NCI-H128 (cell line): Measurements from ENCODE around the gene STAP2.

ENCODE experiments used
- DNase-seq: peaks from one replicate; lab custom pipeline; 2025; ENCODE audit not compliant: unreplicated experiment; lab: John Stamatoyannopoulos, UW

STAP2 gene, protein sequence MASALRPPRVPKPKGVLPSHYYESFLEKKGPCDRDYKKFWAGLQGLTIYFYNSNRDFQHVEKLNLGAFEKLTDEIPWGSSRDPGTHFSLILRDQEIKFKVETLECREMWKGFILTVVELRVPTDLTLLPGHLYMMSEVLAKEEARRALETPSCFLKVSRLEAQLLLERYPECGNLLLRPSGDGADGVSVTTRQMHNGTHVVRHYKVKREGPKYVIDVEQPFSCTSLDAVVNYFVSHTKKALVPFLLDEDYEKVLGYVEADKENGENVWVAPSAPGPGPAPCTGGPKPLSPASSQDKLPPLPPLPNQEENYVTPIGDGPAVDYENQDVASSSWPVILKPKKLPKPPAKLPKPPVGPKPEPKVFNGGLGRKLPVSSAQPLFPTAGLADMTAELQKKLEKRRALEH

DNA sequence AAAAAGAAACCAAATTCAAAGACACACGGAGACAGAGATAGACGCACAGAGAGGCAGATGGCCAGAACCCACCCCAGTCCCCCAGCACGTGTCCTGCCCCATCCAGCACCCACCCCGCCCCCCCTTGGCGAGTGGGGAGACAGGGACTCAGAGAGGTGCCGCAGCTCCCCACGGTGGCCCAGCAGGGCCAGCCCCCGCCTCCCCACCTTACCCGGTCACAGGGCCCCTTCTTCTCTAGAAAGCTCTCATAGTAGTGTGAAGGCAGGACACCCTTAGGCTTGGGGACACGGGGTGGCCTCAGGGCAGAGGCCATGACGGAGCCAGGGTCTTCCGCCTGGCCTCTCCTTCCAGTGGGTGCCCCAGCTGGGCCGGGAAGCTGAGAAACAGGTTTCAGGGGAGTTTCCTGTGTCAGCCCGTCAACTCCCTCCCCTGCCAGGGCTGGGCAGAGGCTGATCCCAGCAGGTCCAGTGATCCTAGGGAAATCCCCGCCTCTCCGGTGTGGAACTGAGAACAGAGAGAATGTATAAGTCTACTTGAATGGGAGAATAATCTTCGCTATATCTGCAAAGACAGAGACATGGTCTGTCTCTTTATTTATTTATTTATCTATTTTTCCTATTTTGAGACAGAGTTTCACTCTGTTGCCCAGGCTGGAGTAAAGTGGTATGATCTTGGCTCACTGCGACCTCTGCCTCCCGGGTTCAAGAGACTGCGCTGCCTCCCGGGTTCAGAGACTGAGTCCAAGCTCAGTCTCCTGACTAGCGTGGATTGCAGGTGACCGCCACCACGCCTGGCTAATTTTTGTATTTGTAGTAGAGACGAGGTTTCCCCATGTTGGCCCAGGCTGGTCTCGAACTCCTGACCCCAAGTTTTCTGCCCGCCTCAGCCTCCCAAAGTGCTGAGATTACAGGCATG, at the start of gene STAP2:
TSS of gene STAP2 (minus strand) at position 387 of the 915 bp plus-strand sequence. CDS start at position 313, 74 bp downstream.
- DNase-seq: no peak

DNA sequence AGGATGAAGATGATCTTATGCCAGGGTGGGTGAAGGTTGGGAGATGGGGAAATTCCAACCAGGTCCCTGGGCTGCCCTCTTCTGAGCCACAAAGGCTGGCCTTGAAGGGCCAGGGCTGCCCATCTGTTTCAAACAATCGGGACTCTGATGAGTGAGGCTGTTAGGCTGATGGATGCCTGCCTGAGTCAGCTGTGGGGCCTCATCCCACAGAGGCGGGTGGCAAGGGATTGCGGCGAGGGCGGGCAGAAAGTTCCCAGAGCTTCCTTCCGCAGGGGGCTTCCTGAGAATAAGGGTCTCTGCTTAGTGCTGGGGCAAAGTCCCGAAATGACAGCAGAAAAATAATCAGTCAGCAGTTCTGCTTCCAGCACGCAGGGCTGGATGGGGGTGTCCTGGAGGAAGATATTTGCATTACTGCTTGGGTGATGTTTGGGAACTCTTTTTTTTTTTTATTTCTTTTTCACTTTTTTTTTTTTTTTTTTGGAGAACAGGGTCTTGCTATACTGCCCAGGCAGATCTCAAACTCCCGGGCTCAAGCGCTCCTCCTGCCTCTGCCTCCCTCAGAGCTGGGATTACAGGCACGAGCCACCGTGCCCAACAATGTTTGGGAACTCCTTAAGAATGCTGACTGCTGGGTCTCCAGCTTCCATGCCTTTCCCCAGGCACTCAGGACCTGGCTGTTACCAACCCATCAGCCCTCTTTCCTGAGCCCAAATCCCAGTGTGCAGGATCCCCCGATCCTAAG, 47.6 kb upstream of the STAP2 start:
- DNase-seq: no peak

DNA sequence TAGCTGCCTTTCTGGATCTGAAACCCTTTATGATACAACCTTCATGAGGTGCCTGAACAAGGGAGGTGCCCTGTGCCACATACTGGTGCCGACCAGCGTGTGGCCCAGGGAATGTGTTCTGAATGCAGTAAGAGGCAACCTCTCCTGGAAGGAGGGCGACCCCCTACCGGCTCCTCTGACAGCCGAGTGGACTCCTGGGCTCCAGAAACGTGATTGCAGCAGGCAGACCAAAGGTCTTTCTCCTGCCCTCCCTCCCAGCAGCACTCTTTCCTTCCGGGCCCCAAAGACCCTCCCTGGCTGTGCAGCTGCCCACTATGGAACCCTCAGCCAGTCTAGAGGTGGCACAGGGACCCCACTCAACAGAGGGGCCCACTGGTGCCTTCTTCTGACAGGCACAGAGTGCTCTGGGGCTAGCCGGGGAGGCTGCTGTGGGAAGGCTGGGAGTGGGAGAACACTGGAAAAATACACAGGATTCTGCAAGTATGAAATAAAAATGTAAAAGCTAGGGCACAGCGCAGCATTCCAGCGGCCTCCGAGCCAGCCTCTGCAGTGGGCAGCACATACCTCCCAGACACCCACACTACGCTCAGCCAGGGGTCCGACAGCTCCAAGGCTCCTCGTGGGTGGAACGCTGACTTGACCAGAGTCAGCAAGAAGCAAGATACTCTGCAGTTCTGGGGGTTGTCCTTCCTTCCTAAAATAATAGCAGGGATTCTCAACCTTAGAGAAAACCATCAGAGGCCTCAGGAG, 46.8 kb upstream of the STAP2 start:
- DNase-seq: no peak

DNA sequence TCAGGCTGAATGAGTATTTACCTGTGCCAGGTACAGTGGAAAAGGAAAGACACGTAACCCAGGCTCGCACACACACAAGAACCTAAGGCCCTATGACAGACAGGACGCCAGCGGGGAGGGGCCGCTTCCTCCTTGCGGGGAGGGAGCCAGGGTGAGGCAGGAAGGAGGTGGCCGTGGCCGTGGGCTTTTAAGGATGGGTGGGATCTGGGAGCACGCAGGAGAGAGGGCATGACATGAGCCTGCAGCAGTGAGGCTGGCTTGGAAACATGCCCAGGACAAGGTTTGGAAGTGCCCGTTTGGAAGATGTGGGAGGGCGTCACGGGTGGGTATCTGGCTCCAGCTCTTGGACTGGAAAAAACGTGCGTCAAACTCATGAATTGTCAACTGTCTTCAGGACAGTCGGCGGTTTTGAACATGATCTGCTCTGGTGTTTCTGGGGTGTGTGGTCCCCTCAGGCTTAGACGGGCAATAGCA, 41.7 kb upstream of the STAP2 start:
- no peak for DNase-seq

DNA sequence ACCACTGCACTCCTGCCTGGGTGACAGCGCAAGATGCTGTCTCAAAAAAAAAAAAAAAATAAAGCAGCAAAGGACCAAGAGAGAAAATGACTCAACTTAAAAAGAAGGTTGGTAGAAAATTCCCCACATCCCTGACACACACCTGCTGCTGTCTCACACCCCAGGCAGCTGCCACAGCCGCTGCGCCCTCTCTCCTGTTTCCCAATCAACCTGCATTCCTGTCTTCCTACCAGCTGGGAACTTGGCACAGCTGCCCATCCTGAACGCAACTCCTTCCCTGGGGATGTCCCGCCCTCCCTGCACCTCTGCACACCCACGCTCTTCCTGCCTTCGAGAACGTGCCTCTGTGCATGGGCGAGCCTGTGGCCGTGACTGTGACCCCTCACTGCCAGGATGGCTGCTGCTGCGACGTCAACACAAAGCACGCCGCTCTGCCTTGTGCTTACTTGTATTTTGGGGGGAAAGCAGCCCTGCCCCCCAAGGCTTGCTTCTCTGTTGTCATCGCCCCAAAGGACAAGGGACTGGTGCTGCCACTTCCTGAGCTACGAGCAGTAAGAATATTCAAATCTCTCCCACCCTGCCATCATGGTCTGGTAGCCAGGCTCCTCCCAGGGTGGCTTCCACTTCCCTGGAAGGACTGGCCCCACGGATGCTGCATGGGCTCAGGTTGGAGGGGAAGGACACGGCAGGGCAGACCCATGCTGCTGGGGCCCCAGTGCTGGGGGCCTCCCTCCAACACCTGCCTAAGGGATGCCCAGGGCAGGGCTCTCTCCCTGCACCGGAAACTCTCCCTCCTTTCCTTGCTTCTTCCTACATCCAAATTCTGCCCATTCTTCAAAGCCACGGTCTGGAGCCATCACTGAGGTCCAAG, 41.0 kb upstream of the STAP2 start:
- DNase-seq: no peak

DNA sequence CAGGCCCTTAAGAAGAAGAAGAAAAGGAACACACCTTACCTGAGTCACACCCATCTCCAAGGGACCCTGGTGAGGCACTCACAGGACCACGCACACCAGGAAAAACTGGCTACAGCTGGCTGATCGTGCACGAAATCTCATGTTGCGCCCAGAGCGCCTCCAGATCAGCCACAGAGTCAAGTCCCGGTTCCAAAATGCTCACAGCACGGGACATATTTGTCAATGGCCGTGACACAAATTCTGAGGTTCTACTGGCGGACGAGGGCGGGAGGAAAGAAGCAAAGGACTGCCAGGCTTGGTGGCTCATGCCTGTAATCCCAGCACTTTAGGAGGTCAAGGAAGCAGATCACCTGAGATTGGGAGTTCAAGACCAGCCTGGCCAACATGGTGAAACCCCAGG, 40.3 kb upstream of the STAP2 start:
- no peak for DNase-seq

DNA sequence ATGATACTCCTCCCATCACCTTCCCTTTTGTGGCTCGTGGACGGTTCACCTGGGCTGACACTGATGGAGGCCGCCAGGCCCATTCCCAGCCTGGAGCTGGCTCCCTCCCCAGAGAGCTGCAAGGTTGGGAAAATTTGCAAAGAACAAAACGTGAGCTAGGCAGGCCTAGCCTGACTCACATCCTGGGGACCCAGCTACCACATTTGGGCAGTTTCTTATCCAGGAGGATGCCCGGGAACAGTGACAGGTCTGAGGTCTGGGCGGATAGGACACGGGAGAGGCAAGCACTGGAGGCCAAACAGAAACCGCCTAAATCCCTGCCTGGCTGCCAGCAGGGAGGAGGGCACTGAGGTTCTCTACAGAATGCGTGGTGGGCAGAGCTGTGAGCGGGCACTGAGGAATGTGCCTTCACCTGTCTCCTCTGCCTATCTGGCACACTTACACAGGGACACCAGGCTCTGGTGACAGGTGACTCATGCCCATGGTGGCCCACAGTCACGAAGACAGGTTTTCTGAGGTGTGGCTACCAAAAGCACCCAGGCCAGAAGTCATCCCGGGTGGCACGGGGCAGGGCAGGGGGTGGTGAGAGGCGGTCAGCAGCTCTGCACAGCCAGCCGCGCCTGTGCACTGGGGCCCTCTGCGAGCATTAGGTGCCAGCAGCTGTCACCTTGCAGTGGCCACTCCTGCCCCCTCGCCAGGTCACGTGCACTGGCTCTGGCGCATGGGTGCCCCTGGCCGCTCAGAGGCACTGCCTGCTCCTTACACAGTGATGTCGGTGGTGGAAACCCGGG, 38.6 kb upstream of the STAP2 start:
- no peak for DNase-seq

DNA sequence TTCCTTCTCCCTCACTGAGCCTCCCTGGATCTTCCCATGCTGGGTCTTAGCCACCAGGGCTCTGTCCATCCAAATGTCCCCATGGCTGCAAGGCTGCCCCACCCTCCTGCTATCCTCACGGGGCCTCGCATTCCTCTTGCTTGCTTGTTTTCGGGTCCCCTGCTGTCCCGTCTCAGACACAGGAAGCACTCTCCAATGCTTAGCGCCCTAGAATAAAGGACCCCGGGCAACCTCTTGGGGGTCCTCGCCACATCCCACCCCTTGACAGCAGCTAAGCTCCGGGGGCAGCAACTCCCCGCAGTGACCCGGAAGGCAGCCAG, 38.0 kb upstream of the STAP2 start:
- no peak for DNase-seq

DNA sequence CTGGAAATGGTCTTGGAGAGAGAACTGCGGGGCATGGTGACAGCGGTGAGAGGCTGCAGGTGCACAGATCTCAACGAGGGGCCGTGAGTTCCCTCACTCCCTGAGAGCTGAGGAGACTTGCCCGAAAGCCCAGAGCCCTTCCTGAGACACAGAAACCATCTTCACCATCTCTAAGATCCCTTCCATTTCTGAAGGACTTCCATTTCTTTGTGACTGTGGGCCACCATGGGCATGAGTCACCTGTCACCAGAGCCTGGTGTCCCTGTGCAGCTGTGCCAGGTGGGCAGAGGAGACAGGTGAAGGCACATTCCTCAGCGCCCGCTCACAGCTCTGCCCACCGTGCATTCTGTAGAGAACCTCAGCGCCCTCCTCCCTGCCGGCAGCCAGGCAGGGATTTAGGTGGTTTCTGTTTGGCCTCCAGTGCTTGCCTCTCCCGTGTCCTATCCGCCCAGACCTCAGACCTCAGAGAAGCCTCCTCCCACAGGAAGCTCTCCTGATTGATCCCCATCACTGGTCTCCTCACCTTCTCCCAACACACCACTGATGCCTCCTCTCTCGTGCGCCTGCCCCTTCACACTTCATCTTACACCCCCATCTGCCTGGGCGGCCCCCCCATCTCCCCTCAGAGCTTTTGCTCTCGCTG, 37.5 kb upstream of the STAP2 start:
- no peak for DNase-seq

DNA sequence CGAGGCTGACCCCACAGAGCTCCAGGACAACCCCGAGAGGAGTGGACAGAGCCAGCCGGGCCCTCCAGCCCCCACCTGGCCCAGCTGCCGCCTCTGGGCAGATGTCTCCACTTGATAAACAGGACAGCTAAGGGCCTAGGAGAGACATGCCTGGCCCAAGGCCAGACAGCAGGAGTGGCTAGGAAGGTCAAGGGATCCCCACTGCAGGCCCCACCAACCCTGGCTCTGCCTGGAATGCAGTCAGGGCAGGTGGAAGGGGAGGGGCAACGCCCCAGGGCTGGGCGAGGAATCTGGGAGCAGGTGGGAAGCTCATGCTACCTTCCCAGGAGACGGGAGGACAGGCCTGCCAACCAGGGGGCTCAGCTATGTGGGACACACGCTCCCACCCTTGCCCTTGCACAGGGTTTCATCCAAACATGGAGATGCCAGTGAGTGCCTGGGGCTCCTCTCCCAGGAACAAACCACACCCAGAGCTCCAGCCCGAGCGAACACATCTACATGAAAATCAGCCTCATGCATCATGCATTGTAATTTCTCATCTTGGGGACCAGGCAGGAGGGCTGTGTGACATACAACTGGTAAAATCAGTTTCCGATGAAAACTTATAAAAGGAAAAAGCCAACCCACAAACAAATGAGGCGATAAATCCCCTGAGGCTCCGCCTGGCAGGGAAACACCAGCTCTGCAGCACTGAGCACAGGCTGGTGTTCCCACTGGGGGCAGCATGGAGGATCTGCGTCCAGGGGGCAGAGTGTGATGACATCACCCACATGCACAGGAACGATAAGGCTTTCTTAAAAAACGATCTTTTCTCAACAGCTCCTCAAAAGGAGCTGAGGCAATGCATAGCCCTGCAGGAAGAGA, 36.8 kb upstream of the STAP2 start:
- no peak for DNase-seq

DNA sequence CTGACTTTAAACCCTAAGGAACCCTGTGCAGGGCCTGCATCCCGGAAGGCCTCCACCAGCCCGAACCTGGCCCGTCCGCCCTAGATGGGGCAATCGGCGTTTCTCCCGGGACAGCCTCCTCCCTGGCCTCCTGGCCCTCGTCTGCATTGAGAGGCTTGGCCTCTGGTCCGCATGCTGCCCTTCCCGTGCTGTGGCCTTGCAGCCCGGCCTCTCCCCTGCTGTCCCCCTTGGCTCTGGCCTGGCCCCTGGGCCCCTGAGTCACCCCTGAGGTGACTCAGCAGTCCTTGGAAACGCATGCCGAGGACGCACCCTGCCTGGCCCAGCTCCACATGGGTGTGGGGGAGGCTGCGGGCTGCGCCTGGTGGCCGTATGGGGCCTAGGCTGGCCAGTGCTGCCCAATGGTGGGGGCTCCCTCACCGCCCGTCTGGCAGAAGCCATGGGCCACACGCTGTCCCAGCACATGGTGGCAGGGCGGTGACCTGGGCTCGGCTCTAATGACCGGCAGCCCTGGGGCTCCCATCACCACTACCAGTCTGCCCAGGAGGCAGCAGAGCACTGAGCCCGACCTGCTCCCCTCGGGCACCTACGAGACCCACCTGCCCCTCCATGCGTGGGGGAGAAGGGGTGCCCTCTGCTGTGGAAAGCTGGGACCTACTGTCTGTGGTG, 36.0 kb upstream of the STAP2 start:
- DNase-seq: no peak

DNA sequence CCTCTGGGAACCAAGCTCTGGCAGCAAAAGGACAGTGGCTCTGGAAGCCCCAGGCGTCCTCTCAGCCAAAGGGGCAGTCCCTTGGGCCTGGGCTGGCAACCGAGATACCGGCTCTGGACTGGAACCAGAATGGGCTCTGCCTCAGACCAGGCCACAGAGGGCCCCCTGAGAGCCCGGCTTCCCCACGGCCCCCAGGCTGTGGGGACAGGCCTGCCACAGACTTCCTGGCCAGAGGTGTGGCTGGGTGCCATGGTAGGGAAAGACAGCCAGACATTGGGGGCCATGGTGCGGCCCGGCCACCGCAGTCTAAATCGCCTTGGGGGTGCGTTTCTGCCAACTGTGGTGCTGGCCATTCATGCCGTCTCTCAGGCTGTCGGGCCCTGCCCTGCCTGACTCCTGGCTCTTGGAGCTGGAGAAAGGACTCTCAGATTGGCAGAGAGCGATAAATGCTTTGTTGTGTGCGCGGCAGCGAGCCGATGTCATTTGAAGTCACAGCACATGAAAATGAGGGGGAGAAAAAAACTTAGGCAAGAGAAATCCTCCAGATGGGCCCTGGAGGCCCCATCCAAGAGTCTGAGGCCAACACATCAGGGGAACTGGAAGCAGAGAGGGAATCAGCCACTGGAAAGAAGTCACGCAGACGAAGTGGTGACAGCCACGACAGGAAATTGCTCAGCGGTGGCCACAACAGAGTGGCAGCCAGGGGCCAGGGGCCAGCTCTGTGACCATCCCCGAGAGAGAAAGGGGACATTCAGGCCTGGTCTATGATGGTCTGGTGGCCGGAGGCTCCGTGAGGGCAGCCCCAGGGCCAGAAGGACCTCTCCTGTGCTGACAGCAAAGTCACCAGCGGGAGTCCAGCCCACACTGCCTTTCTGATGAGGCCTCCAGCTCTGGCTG, 35.2 kb upstream of the STAP2 start:
- DNase-seq: no peak

DNA sequence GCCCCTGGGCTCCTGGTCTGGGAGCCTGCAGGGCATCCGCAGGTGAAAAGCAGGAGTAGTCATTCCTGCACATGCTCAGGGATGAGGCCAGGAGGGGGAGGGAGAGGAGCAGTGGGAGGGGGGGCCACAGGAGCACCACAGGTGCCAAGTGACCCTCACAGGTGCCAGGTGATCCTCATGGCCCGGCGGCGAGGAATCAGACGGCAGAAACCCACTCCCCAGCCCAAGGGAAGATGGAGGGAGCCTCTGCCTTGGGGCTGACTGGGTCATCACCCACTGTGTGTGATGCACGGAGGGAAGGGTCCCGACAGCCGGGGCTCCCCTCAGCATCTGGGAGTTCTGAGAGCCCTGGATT, 34.4 kb upstream of the STAP2 start:
- no peak for DNase-seq

DNA sequence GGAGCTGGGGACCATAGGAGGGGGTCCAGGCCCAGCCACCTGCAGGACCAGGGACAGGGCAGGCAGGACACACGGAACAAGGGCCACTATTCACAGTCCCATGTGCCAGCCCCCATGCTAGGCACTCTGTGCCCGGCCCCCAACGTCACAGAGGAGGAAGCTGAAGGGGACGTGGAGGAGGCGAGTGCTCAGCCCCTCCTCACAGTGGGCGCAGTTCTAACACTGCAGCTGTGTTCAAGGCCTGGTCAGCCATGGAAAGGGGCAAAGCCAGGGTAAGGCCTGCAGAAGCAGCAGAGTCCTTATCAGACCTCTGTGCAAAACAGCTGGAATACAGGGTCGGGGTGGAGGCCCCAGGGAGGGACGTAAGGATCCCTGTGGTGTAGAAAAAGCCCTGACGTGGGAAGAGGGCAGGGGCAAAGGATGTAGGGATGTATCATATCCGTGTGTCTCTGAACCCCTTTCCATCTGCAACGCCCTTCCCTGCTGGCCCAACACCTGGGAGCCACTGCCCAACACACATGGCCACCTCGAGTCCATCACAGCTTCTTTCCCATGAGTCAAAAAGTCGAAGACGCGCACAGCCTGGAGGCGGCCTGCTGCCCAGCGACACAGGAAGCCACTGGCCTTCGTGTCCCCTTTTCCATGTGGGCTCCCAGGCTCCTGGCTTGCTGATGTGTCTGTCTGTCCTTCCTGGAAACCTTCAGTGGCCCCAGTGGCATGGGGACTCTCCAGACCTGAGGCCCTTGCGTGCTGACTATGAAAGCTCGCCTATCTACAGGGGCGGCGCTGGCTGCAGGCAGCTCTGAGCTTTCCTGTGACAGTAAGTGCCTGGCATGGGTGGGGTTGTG, 33.8 kb upstream of the STAP2 start:
- no peak for DNase-seq
